Mesothelial cell of epicardium (in vitro differentiated cells): ENCODE measurements around the gene TMEM54. TPM values are rescaled to one million over a fixed set of nuclear protein-coding genes. Genes with fewer than 3 reads are reported as not detected.
A peak's percentile ranks its signal among the peaks of the same experiment; 100 is the strongest.

Experiments
- DNase-seq, 2 experiments: peaks; one replicate each; pipeline ENCODE4 v3.0.0; 2021; ENCODE audit warnings: low spot score in 2 of 2; ENCODE audit not compliant: unreplicated experiment in 2 of 2
- H3K27ac Mint-ChIP-seq: 2 replicates; pipeline ENCODE4 v1.8.0; 2021; ENCODE audit warnings: mixed read lengths
- H3K27me3 Mint-ChIP-seq: 2 replicates; pipeline ENCODE4 v1.8.0; 2021; ENCODE audit warnings: low read depth, mixed read lengths
- H3K36me3 Mint-ChIP-seq: 2 replicates; pipeline ENCODE4 v1.8.0; 2021; ENCODE audit warnings: mixed read lengths
- H3K4me1 Mint-ChIP-seq: 2 replicates; pipeline ENCODE4 v1.8.0; 2021; ENCODE audit warnings: mixed read lengths
- H3K4me3 Mint-ChIP-seq: 2 replicates; pipeline ENCODE4 v1.8.0; 2021; ENCODE audit warnings: mild to moderate bottlenecking, moderate library complexity, mixed read lengths
- H3K9me3 Mint-ChIP-seq: 2 replicates; pipeline ENCODE4 v1.8.0; 2021; ENCODE audit warnings: mixed read lengths
- total RNA-seq: library from RNA; stranded (reverse); gene quantifications from 3 replicates; pipeline ENCODE4 v1.2.1, GENCODE V29; 2021
- TF ChIP-seq, protein P1 (sequence below): fragments of 200-600 bp; sonication (generic); IDR thresholded peaks from one replicate; pipeline ENCODE4 v1.5.0; 2021; ENCODE audit warnings: antibody characterized with exemption; ENCODE audit not compliant: unreplicated experiment

Gene TMEM54
- total RNA-seq, 1 donor from 2014 or later = 49.0 TPM

DNA sequence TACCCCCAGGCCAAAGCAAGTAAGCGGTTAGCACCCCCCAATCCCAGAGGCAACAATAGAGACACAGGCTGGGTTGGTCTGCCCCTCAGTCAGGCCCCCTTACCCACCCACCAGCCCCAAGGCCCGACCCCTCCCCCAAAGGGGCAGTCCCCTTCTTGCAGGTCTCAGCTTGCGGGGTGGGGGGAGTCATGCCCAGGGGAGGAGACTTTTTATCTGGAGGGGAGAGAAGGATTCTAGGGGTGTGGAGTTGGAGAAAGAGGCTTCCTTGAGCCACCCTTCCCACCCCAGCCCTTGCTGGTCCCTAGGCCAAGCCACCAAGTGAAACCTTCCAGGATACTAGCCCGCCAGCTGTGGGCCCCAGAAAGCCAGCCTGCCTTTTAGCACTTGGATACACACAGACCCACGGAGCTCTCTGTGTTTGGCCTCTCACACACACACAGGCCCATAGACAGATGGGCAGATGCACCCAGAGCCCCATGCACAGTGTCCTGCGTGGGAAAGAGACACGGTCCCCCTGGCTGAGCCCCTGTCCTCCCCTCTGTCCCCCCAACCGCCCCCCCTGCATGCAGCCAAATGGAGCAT, 7.1 kb downstream of the TMEM54 start:
- Mint-ChIP-seq H3K27me3 (peaks cover 1% of the 10 kb centered on the region), H3K4me1 (peaks cover 26% of the 10 kb centered on the region), H3K36me3 (no peaks in the 10 kb centered on the region), H3K9me3 (no peaks in the 10 kb centered on the region), H3K27ac (peak overlapping the region; percentile 93), H3K4me3 (peak overlapping the region; percentile 82)
- no peak for DNase-seq
- TF ChIP-seq, protein P1, sequence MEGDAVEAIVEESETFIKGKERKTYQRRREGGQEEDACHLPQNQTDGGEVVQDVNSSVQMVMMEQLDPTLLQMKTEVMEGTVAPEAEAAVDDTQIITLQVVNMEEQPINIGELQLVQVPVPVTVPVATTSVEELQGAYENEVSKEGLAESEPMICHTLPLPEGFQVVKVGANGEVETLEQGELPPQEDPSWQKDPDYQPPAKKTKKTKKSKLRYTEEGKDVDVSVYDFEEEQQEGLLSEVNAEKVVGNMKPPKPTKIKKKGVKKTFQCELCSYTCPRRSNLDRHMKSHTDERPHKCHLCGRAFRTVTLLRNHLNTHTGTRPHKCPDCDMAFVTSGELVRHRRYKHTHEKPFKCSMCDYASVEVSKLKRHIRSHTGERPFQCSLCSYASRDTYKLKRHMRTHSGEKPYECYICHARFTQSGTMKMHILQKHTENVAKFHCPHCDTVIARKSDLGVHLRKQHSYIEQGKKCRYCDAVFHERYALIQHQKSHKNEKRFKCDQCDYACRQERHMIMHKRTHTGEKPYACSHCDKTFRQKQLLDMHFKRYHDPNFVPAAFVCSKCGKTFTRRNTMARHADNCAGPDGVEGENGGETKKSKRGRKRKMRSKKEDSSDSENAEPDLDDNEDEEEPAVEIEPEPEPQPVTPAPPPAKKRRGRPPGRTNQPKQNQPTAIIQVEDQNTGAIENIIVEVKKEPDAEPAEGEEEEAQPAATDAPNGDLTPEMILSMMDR = no peak

- TF ChIP-seq, protein P1 = peak; percentile 40
- Mint-ChIP-seq H3K4me3 (peak overlapping the region; percentile 82), H3K27ac (peak overlapping the region; percentile 93), H3K4me1 (peaks cover 26% of the 10 kb centered on the region), H3K36me3 (no peaks in the 10 kb centered on the region), H3K9me3 (no peaks in the 10 kb centered on the region), H3K27me3 (peaks cover 1% of the 10 kb centered on the region)
- DNase-seq = peak; percentile 48 to 68
Measured at GRCh38 chr1:32893198-32894018, 7.8 kb downstream of the TMEM54 start.

DNA sequence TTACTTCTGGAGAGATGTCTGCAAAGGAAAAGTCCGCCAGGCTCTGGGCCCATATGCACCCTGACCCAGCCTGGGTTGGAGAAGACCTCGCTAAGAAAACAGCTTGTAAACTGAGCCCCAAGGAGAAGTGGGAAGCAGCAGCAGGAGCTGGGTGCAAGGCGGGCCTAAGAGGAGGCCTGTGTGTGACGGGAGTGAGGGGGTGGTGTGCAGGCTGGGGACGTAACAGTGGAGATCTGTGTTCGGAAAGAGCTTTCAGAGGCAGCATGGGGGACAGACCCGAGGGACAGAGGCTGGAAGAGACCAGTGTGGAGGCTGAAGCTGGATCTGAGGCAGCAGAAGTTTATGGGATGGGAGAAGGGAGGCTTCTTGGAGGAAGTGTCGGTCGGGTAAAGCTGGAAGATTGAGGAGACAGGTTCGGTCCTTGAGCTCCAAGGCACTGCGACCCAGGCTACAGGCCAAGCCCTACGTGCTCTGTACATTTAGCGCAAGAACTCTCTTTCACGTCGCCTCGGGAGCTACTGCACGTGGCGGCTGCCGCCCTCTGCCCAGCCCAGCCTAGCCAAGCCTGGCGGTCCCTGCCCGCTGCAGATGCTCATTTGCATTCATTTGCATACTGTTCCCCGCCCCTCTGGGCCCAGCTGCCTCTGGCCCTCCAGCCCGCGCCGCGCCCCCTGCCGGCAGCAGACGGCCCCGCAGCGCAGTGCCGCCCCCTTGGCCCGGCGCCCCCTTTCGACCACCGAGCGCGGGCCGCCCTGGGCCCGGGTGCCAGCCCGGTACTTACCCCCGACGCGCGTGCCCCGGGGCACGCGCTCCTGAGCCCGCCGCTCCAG, 8.6 kb downstream of the TMEM54 start:
- Mint-ChIP-seq H3K27ac (peak overlapping the region; percentile 42), H3K9me3 (no peaks in the 10 kb centered on the region), H3K4me1 (peaks cover 26% of the 10 kb centered on the region), H3K36me3 (no peaks in the 10 kb centered on the region), H3K4me3 (peak overlapping the region; percentile 82), H3K27me3 (peaks cover 9% of the 10 kb centered on the region)
- TF ChIP-seq, protein P1 = peak; percentile 91
- DNase-seq = peak; percentile 61 to 76

- DNase-seq = no peak
- H3K27ac Mint-ChIP-seq = no peak overlapping the region
- no peaks in the 10 kb centered on the region for H3K36me3 Mint-ChIP-seq
- H3K4me3 Mint-ChIP-seq = peak overlapping the region; percentile 53
- TF ChIP-seq, protein P1 = no peak
- peaks cover 22% of the 10 kb centered on the region for H3K4me1 Mint-ChIP-seq
- H3K27me3 Mint-ChIP-seq = peaks cover 18% of the 10 kb centered on the region
- H3K9me3 Mint-ChIP-seq = no peaks in the 10 kb centered on the region
Measured at GRCh38 chr1:32891630-32892029, 9.6 kb downstream of the TMEM54 start.

- TF ChIP-seq, protein P1 = no peak
- peaks cover 22% of the 10 kb centered on the region for H3K4me1 Mint-ChIP-seq
- H3K9me3 Mint-ChIP-seq = no peaks in the 10 kb centered on the region
- no peaks in the 10 kb centered on the region for H3K36me3 Mint-ChIP-seq
- H3K27me3 Mint-ChIP-seq = peaks cover 20% of the 10 kb centered on the region
- H3K4me3 Mint-ChIP-seq = peak overlapping the region; percentile 45
- no peak overlapping the region for H3K27ac Mint-ChIP-seq
- no peak for DNase-seq
Measured at GRCh38 chr1:32891241-32891570, 10.0 kb downstream of the TMEM54 start.
